Measurements from ENCODE around the gene TCERG1L.

DNA sequence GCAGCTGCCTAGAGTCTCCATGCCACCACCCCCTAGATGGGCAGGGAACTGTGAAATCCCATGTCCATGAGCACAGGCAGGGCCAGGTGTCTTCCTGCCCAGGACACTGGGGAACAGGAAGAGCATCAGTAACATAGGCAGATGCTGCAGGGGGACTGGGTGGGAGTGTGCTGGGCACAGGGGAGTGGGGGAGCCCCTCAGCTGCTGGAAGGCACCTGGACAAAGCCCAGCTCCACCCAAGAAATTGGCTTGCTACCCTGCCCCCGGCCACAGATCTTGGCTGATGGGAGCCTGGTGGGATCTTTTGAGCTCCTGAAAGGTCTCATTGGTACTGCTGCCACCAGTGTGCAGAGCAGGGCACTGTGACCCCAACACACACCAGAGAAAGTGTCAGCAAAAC is 66.7 kb downstream of the TCERG1L start:
- TF ChIP-seq, protein P1, sequence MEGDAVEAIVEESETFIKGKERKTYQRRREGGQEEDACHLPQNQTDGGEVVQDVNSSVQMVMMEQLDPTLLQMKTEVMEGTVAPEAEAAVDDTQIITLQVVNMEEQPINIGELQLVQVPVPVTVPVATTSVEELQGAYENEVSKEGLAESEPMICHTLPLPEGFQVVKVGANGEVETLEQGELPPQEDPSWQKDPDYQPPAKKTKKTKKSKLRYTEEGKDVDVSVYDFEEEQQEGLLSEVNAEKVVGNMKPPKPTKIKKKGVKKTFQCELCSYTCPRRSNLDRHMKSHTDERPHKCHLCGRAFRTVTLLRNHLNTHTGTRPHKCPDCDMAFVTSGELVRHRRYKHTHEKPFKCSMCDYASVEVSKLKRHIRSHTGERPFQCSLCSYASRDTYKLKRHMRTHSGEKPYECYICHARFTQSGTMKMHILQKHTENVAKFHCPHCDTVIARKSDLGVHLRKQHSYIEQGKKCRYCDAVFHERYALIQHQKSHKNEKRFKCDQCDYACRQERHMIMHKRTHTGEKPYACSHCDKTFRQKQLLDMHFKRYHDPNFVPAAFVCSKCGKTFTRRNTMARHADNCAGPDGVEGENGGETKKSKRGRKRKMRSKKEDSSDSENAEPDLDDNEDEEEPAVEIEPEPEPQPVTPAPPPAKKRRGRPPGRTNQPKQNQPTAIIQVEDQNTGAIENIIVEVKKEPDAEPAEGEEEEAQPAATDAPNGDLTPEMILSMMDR (IDR thresholded peaks at IDR 0.05), result no peak
- no peak for TF ChIP-seq POLR2A (IDR thresholded peaks at IDR 0.05)
